ENCODE data around the gene SEMG2. TPM values are rescaled to one million over a fixed set of nuclear protein-coding genes. Genes with fewer than 3 reads are reported as not detected.

The SEMG2 gene
- total RNA-seq, 4 donors from 2014 or later, result not detected

- TF ChIP-seq CTCF (IDR thresholded peaks at IDR 0.05), result no peak
- ATAC-seq (ENCODE audit: low FRiP score), result no peak
- DNase-seq (ENCODE audit: low spot score), result no peak
These were observed 11.2 kb upstream of the SEMG2 start for GRCh38 chr20:45209924-45210323.

- no peak for DNase-seq (ENCODE audit: low spot score)
- ATAC-seq (ENCODE audit: low FRiP score), result no peak
- TF ChIP-seq CTCF (IDR thresholded peaks at IDR 0.05), result no peak
These were observed 9.4 kb upstream of the SEMG2 start for GRCh38 chr20:45211569-45212474.

GRCh38 chr20:45212836-45213235 is 8.3 kb upstream of the SEMG2 start:
- no peak for ATAC-seq (ENCODE audit: low FRiP score)
- no peak for DNase-seq (ENCODE audit: low spot score)
- TF ChIP-seq CTCF (IDR thresholded peaks at IDR 0.05), result no peak

GRCh38 chr20:45218124-45218523 is 3.0 kb upstream of the SEMG2 start:
- TF ChIP-seq CTCF (IDR thresholded peaks at IDR 0.05), result no peak
- DNase-seq (ENCODE audit: low spot score) (no peak), ATAC-seq (ENCODE audit: low FRiP score) (peak; percentile 28)

GRCh38 chr20:45218636-45219035 is 2.5 kb upstream of the SEMG2 start:
- ATAC-seq (ENCODE audit: low FRiP score) (no peak), DNase-seq (ENCODE audit: low spot score) (no peak)
- TF ChIP-seq CTCF (IDR thresholded peaks at IDR 0.05), result no peak

GRCh38 chr20:45223136-45223535 is 2.0 kb downstream of the SEMG2 start:
- ATAC-seq (ENCODE audit: low FRiP score) (no peak), DNase-seq (ENCODE audit: low spot score) (no peak)
- TF ChIP-seq CTCF (IDR thresholded peaks at IDR 0.05), result no peak

- no peak for TF ChIP-seq CTCF (IDR thresholded peaks at IDR 0.05)
- DNase-seq (ENCODE audit: low spot score) (no peak), ATAC-seq (ENCODE audit: low FRiP score) (no peak)
These were observed 5.1 kb downstream of the SEMG2 start for GRCh38 chr20:45226287-45226686.

Data from omental fat pad (tissue), 4 donors.